NB4 (cell line): ENCODE results near the gene PPFIA4.

Experiments
- CTCF ChIP-seq: IDR thresholded peaks from one replicate; pipeline ENCODE4 v1.5.1; 2012; ENCODE audit warnings: low read depth, low read length
- POLR2A ChIP-seq: IDR thresholded peaks from 2 replicates; pipeline ENCODE4 v1.6.1; 2011; ENCODE audit warnings: mild to moderate bottlenecking; ENCODE audit not compliant: insufficient read length; ENCODE audit errors: extremely low read depth

- TF ChIP-seq POLR2A (no peak), CTCF (no peak)
Measured at GRCh38 chr1:203085528-203086406, 59.5 kb downstream of the PPFIA4 start, which contains the start of gene MYOG.
